Right forelimb (tissue), 1 donor: Measurements from ENCODE around the gene DENND1A.

Source experiments
- DNase-seq: peaks from one replicate; pipeline ENCODE4 v3.0.0-alpha.2; 2018

The DENND1A gene

GRCh38 chr9:123480791-123481190, 449.1 kb downstream of the DENND1A start:
- DNase-seq = no peak

- DNase-seq = no peak
Measured at GRCh38 chr9:123480096-123480495, 449.8 kb downstream of the DENND1A start.

DNA sequence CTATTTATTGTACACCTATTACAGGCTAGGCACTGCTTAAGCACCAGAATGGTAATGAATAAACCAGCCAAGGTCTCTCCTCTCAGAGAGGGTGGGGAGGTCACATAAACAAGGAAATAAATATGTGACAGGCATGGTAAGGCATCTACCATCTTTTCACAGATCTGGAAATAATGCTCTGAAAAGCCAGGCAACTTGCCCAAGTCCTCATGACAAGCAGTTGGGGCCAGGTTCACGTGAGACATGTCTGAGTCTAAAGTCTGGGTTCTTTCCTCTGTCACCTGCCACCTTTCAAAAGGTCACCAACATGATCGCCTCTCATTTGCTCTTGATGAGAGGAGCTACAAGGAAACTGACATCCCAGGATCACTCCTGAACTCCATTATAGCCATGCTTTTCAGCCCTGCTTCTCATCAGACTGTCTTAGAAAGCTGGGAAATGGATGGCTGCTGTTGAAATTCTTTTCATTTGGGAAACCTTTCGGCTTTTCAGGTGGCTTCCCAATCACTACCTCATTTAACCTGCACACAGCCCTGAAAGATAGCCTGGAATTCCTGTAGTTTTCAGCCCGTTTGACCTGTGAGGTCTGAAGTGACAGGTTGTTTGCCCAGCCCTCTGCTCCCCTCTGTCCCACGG, 450.8 kb downstream of the DENND1A start:
- DNase-seq = no peak

- DNase-seq = no peak
Measured at GRCh38 chr9:123478160-123478559, 451.8 kb downstream of the DENND1A start.

DNA sequence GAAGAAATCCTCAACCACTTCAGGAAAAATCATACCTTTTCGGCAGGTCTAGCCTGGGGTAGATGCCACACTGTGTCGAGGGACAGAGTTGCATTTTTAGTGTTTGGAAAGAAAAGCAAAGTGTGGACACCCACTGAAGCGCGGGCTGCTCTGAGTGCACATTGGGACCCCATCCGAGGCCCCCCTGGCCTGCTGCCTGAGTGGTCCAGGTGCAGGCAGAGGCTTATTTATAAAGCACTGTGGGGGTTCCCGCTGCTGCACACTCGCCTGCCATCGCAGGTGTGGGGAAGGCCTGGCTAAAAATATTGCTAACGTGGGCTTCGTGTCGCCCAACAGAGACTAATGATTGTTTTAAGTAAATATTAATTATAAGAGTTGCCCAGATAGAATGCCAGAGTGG, 454.5 kb downstream of the DENND1A start:
- DNase-seq = no peak

- peak; percentile 51 for DNase-seq
Measured at GRCh38 chr9:123472862-123473614, 456.9 kb downstream of the DENND1A start.

DNA sequence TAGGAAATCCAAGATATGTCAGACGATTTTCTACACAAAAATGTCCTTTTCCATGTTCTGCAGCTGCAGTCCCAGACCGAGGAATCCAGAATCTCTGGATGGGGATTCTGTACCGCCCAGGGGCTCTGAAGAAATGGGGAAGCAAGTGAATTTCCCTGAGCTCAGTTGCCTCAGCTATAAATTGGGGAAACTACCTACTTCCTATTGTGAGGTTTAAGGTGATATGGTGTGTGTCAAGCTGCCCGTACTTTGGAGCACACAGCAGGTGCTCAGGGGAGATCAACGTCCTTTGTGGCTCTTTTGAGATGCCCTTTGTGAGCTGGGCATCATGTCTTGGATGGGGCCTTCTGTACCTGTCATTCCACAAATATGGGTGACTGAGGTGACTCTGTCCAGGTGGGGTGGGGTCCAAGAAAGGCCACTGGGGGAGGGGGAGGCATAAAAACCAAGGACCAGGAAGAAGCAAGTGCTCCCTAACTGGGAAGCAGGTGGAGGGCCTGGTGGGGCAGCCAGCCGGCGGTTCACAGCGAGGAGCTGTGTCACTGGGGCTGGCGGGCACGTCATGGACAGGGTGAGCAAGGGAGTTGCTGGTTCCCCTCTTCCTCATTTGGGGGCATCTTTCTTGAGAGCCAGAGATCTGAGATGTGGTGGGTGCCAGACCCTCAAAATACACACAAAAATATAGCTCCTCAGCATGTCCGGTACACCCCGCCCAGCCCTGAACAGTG, 457.9 kb downstream of the DENND1A start:
- DNase-seq = no peak

- no peak for DNase-seq
Measured at GRCh38 chr9:123470991-123471770, 458.7 kb downstream of the DENND1A start.

DNA sequence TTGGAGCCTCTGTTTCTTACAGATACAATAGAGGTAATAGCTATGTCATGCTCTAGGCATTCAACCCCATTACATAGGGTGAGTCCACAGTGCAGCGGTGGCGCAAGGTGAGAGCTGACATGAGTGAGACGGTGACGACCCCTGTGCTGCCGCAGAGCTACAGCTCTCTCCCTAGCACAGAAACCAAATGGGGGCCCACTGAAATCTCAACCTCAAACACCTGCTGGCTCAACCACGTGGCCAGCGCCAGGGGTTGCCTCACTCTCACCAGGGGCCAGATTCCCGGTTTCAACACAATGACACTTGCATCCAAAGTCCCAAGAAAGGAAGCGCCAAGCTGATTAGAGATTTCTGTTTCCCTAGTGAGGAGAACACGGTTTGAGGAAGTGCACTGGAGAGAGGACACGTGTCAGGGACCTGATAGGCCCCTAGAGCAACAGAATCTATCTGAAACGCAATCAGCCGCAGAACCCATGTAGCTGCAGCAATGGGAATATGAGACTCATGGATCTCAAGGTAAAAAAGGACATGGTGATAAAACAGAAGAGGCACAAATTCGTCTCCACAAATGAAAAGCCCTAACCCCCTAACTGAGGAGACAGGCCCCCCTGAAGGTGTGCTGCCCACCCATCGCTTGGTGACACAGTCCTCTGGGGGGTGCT, 459.7 kb downstream of the DENND1A start:
- no peak for DNase-seq

DNA sequence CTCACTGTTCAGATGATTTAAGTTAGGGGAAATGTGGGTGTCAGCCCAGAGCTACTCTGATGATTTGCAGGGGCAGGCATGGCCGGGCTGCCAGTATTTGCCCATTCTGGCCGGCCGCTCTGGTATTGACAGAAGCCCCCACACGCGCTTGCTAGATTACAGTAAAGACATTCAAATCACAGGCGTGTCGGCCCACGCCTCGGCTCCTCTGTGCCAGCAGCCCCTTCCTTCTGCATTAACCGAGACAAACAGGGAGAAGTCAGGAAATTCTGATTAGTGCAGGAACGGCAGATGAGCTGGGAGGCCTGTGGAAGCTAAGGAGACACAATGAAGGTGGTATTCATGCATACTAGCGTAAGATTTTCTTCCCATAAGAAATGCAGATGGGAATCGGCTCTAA, 460.6 kb downstream of the DENND1A start:
- no peak for DNase-seq

DNA sequence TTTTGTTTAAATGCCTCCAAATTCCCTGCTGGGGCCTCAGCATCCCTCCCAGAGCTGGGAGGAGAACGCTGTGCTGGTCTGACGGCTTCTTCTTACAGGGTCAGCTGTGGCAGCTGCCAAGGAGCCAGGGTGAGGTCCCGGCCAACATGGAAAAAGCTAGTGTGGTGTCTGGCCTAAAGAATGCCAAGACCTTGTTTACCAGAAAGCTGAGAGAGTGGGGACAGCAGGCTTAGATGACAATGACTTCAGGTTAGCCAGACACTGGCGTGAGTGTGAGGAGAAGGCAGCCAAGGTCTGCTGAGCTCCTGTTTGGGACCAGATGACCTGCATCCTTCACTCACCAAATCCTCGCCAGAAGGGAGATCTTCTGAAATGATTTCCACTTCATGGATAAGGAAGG, 461.4 kb downstream of the DENND1A start:
- no peak for DNase-seq

DNA sequence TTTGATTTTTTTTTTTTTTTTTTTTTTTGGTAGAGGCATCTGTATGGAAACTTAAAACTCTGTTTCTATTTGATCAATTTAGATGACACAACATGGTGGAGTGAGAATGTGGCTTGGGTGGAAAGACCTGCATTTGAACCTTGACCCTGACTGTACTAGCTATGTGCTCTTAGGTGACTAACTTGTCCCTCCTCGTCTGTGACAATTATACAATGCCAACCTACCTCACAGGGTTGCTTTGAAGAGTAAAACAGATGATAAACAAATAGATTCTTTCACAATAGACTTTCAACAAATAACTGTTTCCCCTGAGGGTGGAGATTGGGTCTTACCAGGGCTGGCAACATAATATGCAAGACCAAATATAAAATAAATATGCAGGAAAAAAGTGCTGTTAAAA, 464.6 kb downstream of the DENND1A start:
- no peak for DNase-seq

GRCh38 chr9:123460091-123460490, 469.8 kb downstream of the DENND1A start:
- DNase-seq = no peak

DNA sequence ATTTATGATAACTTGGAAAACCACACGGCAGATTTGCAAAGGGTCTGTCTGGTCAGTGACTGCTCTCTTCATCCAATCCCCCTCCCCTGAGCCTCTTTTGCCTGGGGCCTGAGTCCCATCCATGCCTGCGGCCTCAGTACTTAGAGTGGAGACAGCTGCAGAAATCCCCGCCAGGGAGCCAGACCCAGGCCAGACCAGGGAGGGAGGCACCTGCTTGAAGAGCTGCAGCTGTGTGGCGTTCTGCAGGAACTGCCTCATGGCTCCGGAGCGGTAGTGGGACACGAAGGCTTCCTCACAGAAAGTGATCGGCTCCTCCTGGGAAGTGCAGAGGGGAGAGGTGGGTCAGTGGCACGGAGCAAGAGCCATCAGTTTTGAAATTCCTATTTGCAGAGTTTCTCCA, 472.3 kb downstream of the DENND1A start:
- DNase-seq = peak; percentile 68

GRCh38 chr9:123456011-123456410, 473.9 kb downstream of the DENND1A start:
- no peak for DNase-seq

DNA sequence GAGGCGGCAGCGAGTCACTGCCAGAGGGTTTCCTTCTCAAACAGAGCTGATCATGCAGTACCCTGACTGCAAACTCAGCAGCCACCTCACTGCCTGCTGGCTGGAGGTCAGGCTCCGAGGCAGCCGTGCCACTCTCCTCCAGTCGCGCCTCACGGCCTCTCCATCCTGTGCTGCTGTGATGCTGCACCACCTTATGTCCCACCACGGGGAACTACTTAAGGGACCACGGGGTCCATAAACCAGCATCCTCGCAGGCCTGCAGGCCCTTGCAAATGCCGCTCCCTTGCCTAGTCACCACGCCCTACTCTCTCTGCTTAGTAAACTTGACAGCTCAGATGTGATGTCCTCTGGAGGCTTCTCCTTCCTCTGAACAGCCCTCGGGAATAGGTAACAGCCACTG, 474.7 kb downstream of the DENND1A start:
- DNase-seq = no peak

- no peak for DNase-seq
Measured at GRCh38 chr9:123454361-123454760, 475.6 kb downstream of the DENND1A start.

- DNase-seq = no peak
Measured at GRCh38 chr9:123453831-123454321, 476.1 kb downstream of the DENND1A start.

- no peak for DNase-seq
Measured at GRCh38 chr9:123453076-123453667, 476.8 kb downstream of the DENND1A start.

GRCh38 chr9:123450996-123451395, 478.9 kb downstream of the DENND1A start:
- no peak for DNase-seq

DNA sequence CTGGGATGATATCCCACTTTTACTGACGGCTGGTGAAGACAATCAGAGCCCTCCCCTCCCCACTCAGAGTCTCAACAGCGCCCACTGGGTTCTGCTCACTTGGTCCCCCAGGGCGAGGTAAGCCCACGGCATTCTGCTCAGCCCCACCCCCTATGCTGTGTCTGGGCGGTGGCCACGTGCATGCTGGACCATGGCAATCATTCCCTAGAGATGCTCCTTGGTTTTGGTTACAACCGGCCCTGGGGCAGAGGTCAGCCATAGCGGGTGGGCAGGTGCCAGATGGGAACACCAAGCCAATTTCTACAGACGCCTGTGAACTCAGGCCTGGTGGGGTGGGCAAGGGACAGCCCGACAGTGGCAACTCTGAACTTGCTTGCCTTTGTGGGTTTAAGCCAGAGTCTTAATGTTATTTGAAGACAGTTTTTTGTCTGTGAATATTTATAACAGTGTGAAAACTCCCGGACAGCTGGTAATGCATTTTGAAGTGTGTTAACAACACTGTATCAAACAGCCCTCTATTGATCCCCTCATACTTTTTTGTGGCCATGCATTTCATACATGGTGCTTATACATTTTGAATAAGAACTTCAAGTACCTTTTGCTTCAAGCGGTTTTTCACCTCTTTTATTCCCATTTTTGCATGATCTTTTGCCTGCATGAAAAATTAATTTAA, 479.7 kb downstream of the DENND1A start:
- no peak for DNase-seq
